Body of pancreas (tissue), 4 donors: Measurements from ENCODE around the gene CBFA2T3.

ENCODE experiments used
- CTCF ChIP-seq, 7 experiments: fragments of 450-650 bp in 4 of 7; fragments of 200-600 bp in 3 of 7; sonication (generic) in 3 of 7; IDR thresholded peaks; one replicate each; pipeline ENCODE4 v1.5.1; 2016 to 2019; ENCODE audit warnings: antibody characterized with exemption in 7 of 7
- POLR2A ChIP-seq, 3 donors: fragments of 450-650 bp; IDR thresholded peaks; one replicate each; pipeline ENCODE4 v1.6.1; 2016; ENCODE audit warnings: antibody characterized with exemption in 3 of 3, mild to moderate bottlenecking in 2 of 3

GRCh38 chr16:88864099-88864498 is 112.9 kb downstream of the CBFA2T3 start:
- TF ChIP-seq POLR2A (IDR thresholded peaks at IDR 0.05) (no peak), CTCF (IDR thresholded peaks at IDR 0.05) (no peak)
